Esophagus squamous epithelium (tissue), 4 donors: ENCODE measurements around the gene MFSD11.

ENCODE experiments used
- POLR2A ChIP-seq, 4 donors: fragments of 450-650 bp; IDR thresholded peaks; one replicate each; pipeline ENCODE4 v1.6.1; 2017; ENCODE audit warnings: antibody characterized with exemption in 4 of 4, mild to moderate bottlenecking in 4 of 4, moderate library complexity in 3 of 4
- TF ChIP-seq, protein P1 (sequence below), 6 experiments: fragments of 450-650 bp in 4 of 6; fragments of 200-600 bp in 2 of 6; sonication (generic) in 2 of 6; IDR thresholded peaks; one replicate each; pipeline ENCODE4 v1.5.1; 2016 to 2019; ENCODE audit warnings: antibody characterized with exemption in 6 of 6, mild to moderate bottlenecking in 4 of 6, moderate library complexity in 4 of 6

- TF ChIP-seq, protein P1, sequence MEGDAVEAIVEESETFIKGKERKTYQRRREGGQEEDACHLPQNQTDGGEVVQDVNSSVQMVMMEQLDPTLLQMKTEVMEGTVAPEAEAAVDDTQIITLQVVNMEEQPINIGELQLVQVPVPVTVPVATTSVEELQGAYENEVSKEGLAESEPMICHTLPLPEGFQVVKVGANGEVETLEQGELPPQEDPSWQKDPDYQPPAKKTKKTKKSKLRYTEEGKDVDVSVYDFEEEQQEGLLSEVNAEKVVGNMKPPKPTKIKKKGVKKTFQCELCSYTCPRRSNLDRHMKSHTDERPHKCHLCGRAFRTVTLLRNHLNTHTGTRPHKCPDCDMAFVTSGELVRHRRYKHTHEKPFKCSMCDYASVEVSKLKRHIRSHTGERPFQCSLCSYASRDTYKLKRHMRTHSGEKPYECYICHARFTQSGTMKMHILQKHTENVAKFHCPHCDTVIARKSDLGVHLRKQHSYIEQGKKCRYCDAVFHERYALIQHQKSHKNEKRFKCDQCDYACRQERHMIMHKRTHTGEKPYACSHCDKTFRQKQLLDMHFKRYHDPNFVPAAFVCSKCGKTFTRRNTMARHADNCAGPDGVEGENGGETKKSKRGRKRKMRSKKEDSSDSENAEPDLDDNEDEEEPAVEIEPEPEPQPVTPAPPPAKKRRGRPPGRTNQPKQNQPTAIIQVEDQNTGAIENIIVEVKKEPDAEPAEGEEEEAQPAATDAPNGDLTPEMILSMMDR (IDR thresholded peaks at IDR 0.05): no peak
- no peak for TF ChIP-seq POLR2A (IDR thresholded peaks at IDR 0.05)
Observed at GRCh38 chr17:76772842-76773525, 35.1 kb downstream of the MFSD11 start.
